Glutamatergic neuron (in vitro differentiated cells): ENCODE measurements around the gene TRAF7. TPM values are rescaled to one million over a fixed set of nuclear protein-coding genes. Genes with fewer than 3 reads are reported as not detected.
A peak's percentile ranks its signal among the peaks of the same experiment; 100 is the strongest.

Source experiments
- DNase-seq: peaks from one replicate; pipeline ENCODE4 v3.0.0; 2022
- H3K27ac Mint-ChIP-seq: one replicate; pipeline ENCODE4 v1.8.0; 2020; ENCODE audit warnings: mild to moderate bottlenecking, mixed read lengths, inconsistent platforms; ENCODE audit not compliant: unreplicated experiment
- H3K27me3 Mint-ChIP-seq: one replicate; pipeline ENCODE4 v1.8.0; 2020; ENCODE audit warnings: mild to moderate bottlenecking, moderate library complexity, mixed read lengths, inconsistent platforms; ENCODE audit not compliant: unreplicated experiment
- H3K36me3 Mint-ChIP-seq: one replicate; pipeline ENCODE4 v1.8.0; 2020; ENCODE audit warnings: mild to moderate bottlenecking, mixed read lengths, inconsistent platforms; ENCODE audit not compliant: unreplicated experiment
- H3K4me1 Mint-ChIP-seq: one replicate; pipeline ENCODE4 v1.8.0; 2020; ENCODE audit warnings: mild to moderate bottlenecking, low read depth, mixed read lengths, inconsistent platforms; ENCODE audit not compliant: unreplicated experiment
- H3K4me3 Mint-ChIP-seq: one replicate; pipeline ENCODE4 v1.8.0; 2020; ENCODE audit warnings: mild to moderate bottlenecking, mixed read lengths, inconsistent platforms; ENCODE audit not compliant: unreplicated experiment
- H3K9me3 Mint-ChIP-seq: one replicate; pipeline ENCODE4 v1.8.0; 2020; ENCODE audit warnings: mild to moderate bottlenecking, moderate library complexity, mixed read lengths, inconsistent platforms; ENCODE audit not compliant: unreplicated experiment
- CTCF ChIP-seq: fragments of 200-600 bp; sonication (generic); IDR thresholded peaks from one replicate; pipeline ENCODE4 v1.5.0; 2021; ENCODE audit not compliant: partially characterized antibody, unreplicated experiment
- total RNA-seq: library from RNA; stranded (reverse); fragmentation: NEBNext Ultra II Directional; extraction: Animal tissue kit (Norgen Biotek cat#: 25700); gene quantifications from one replicate; pipeline ENCODE4 v1.2.1, GENCODE V29; 2021; ENCODE audit not compliant: unreplicated experiment

The TRAF7 gene
- total RNA-seq, 1 donor from 2014 or later = 74.8 TPM

- no peaks in the 10 kb centered on the region for H3K36me3 Mint-ChIP-seq
- no peak for TF ChIP-seq CTCF
- H3K4me1 Mint-ChIP-seq = peaks cover 19% of the 10 kb centered on the region
- H3K27me3 Mint-ChIP-seq = peaks cover 22% of the 10 kb centered on the region
- H3K27ac Mint-ChIP-seq = peak overlapping the region; percentile 89
- H3K9me3 Mint-ChIP-seq = peaks cover 19% of the 10 kb centered on the region
- peak overlapping the region; percentile 90 for H3K4me3 Mint-ChIP-seq
- DNase-seq = no peak
Observed at GRCh38 chr16:2148714-2149629, 6.6 kb upstream of the TRAF7 start.

- H3K4me1 Mint-ChIP-seq = peaks cover 19% of the 10 kb centered on the region
- H3K27ac Mint-ChIP-seq = peak overlapping the region; percentile 89
- TF ChIP-seq CTCF = no peak
- peak overlapping the region; percentile 90 for H3K4me3 Mint-ChIP-seq
- peaks cover 22% of the 10 kb centered on the region for H3K27me3 Mint-ChIP-seq
- no peaks in the 10 kb centered on the region for H3K36me3 Mint-ChIP-seq
- peak; percentile 64 for DNase-seq
- peaks cover 21% of the 10 kb centered on the region for H3K9me3 Mint-ChIP-seq
Observed at GRCh38 chr16:2149630-2150417, 5.8 kb upstream of the TRAF7 start.

- DNase-seq = peak; percentile 96
- Mint-ChIP-seq H3K9me3 (peaks cover 26% of the 10 kb centered on the region), H3K27me3 (peaks cover 27% of the 10 kb centered on the region), H3K36me3 (no peaks in the 10 kb centered on the region), H3K27ac (peak overlapping the region; percentile 89), H3K4me1 (peaks cover 19% of the 10 kb centered on the region), H3K4me3 (peak overlapping the region; percentile 90)
- no peak for TF ChIP-seq CTCF
Observed at GRCh38 chr16:2150418-2151187, 5.0 kb upstream of the TRAF7 start.

- Mint-ChIP-seq H3K4me1 (peaks cover 16% of the 10 kb centered on the region), H3K36me3 (no peaks in the 10 kb centered on the region), H3K9me3 (peaks cover 26% of the 10 kb centered on the region), H3K27me3 (peaks cover 31% of the 10 kb centered on the region), H3K27ac (peak overlapping the region; percentile 89), H3K4me3 (peak overlapping the region; percentile 90)
- no peak for DNase-seq
- no peak for TF ChIP-seq CTCF
Observed at GRCh38 chr16:2151188-2152091, 4.1 kb upstream of the TRAF7 start.
